Cardiac muscle cell (in vitro differentiated cells and primary cell): ENCODE measurements around the gene NLRP5. TPM values are rescaled to one million over a fixed set of nuclear protein-coding genes. Genes with fewer than 3 reads are reported as not detected.

Experiments used
- DNase-seq, 2 donors: peaks; one replicate each; pipeline versions ENCODE4 v3.0.0 to v3.0.0-alpha.2; 2010 to 2017; ENCODE audit warnings: low read depth in 1 of 2, low spot score in 1 of 2
- H3K27ac ChIP-seq: fragments of 200-600 bp; sonication (generic); 2 replicates; pipeline ENCODE4 v1.5.1; 2016
- H3K27me3 ChIP-seq: fragments of 200-600 bp; sonication (generic); 2 replicates; pipeline ENCODE4 v1.6.0; 2016; ENCODE audit warnings: control low read depth
- H3K36me3 ChIP-seq: fragments of 200-600 bp; sonication (generic); 2 replicates; pipeline ENCODE4 v1.5.1; 2016; ENCODE audit warnings: control low read depth
- H3K4me1 ChIP-seq: fragments of 200-600 bp; sonication (generic); 2 replicates; pipeline ENCODE4 v1.8.1; 2017; ENCODE audit warnings: low read depth, mild to moderate bottlenecking, mixed run types
- H3K4me3 ChIP-seq: fragments of 200-600 bp; sonication (generic); 2 replicates; pipeline ENCODE4 v1.5.1; 2016; ENCODE audit warnings: mild to moderate bottlenecking
- H3K9me3 ChIP-seq: fragments of 200-600 bp; sonication (generic); 2 replicates; pipeline ENCODE4 v1.5.1; 2017; ENCODE audit warnings: low read depth, mild to moderate bottlenecking, control low read depth
- CTCF ChIP-seq: IDR thresholded peaks from 2 replicates; pipeline ENCODE4 v1.5.1; 2012; ENCODE audit warnings: low read depth, mild to moderate bottlenecking, low read length
- polyA plus RNA-seq: library from polyadenylated mRNA; unstranded; fragments of >200 nt; fragmentation: Nextera tagmentation; extraction: Ambion mirVana; gene quantifications from 2 replicates; pipeline ENCODE4 v1.2.1, GENCODE V29; 2016
- total RNA-seq: library from RNA; depleted of rRNA; stranded (reverse); fragments of >200 nt; gene quantifications from 2 replicates; pipeline ENCODE4 v1.2.3, GENCODE V29; 2016

Gene NLRP5
- total and polyA plus RNA-seq, 2 experiments from 2014 or later, result not detected

- H3K36me3 ChIP-seq, result no peaks in the 10 kb centered on the region
- no peaks in the 10 kb centered on the region for H3K27me3 ChIP-seq
- H3K9me3 ChIP-seq, result no peaks in the 10 kb centered on the region
- H3K4me3 ChIP-seq, result no peak overlapping the region
- TF ChIP-seq CTCF, result no peak
- no peak for DNase-seq
- no peak overlapping the region for H3K27ac ChIP-seq
- H3K4me1 ChIP-seq, result no peaks in the 10 kb centered on the region
These were observed 99.1 kb downstream of the NLRP5 start for GRCh38 chr19:56085571-56086275.

GRCh38 chr19:56086671-56087430 is 100.3 kb downstream of the NLRP5 start:
- no peak overlapping the region for H3K4me3 ChIP-seq
- no peak for DNase-seq
- H3K9me3 ChIP-seq, result no peaks in the 10 kb centered on the region
- no peaks in the 10 kb centered on the region for H3K36me3 ChIP-seq
- no peaks in the 10 kb centered on the region for H3K27me3 ChIP-seq
- H3K4me1 ChIP-seq, result no peaks in the 10 kb centered on the region
- no peak overlapping the region for H3K27ac ChIP-seq
- TF ChIP-seq CTCF, result no peak

- Histone ChIP-seq H3K4me1 (no peaks in the 10 kb centered on the region), H3K27ac (no peak overlapping the region), H3K27me3 (no peaks in the 10 kb centered on the region), H3K9me3 (no peaks in the 10 kb centered on the region), H3K36me3 (no peaks in the 10 kb centered on the region), H3K4me3 (no peak overlapping the region)
- DNase-seq, result no peak
- TF ChIP-seq CTCF, result no peak
These were observed 101.3 kb downstream of the NLRP5 start for GRCh38 chr19:56087647-56088496.

- H3K36me3 ChIP-seq, result no peaks in the 10 kb centered on the region
- no peaks in the 10 kb centered on the region for H3K4me1 ChIP-seq
- DNase-seq, result no peak
- no peak for TF ChIP-seq CTCF
- H3K9me3 ChIP-seq, result no peaks in the 10 kb centered on the region
- H3K27ac ChIP-seq, result no peak overlapping the region
- H3K27me3 ChIP-seq, result no peaks in the 10 kb centered on the region
- no peak overlapping the region for H3K4me3 ChIP-seq
These were observed 102.1 kb downstream of the NLRP5 start for GRCh38 chr19:56088497-56089215.

- no peaks in the 10 kb centered on the region for H3K9me3 ChIP-seq
- no peaks in the 10 kb centered on the region for H3K36me3 ChIP-seq
- no peaks in the 10 kb centered on the region for H3K4me1 ChIP-seq
- H3K27ac ChIP-seq, result no peak overlapping the region
- no peaks in the 10 kb centered on the region for H3K27me3 ChIP-seq
- TF ChIP-seq CTCF, result no peak
- H3K4me3 ChIP-seq, result no peak overlapping the region
- DNase-seq, result no peak
These were observed 102.8 kb downstream of the NLRP5 start for GRCh38 chr19:56089344-56089743.
